DMS114 treated with DMSO at 0.1 percent for 48 hours (cell line): ENCODE measurements around the gene PAM16.
"Not testable (repeated sequence)": the region's sequence is repeated elsewhere in the genome, so short reads cannot be mapped to it uniquely, and the experiment has no call there.

Experiments used
- DNase-seq: peaks from one replicate; lab custom pipeline; 2025; ENCODE audit not compliant: unreplicated experiment; lab: John Stamatoyannopoulos, UW

Gene PAM16

DNA sequence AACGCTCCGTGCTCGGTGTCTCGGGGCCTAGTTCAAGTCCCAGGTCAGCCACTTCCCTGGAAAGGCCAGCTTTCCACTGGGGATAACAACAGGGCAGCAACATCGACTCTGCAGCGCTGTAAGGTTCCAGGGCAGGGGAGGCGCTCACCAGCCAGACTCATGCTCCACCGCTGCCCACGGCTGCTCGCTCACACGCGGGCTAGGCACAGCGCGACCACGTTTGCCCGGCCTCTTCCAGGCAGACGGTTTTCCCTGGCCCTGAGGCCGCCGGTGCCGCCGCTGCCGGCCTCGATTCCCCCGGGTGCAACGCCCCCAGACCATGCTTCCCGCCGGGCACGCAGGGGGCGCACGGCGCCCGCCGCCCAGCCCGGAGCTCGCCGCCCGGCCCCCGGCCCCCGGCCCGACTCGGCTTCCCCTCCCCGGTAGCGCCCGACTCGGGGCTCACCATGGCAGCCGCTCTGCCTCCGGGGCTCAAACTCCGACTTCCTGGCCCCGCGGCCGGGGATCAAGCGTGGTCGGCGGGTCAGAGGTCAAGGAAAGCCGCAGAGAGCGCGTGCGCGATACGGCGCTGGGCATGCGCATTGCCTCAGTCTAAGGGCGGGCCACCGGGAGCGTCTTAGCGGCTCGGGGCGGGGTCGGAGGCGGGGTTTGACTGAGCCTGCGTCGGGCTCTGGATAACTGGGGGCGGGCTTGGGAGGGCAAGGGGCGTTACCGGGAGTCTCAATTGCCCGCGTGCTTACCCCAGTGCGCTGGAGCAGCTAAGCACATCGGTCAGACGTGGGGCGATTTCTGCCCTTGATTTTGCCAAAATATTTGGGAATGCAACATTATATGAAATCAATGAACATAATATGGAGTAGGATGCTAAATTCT, at the start of gene PAM16:
PAM16 (minus strand) TSS at position 535 of the 873 bp plus-strand sequence; CDS start at position 448, 87 bp downstream.
- DNase-seq, result peak; percentile 83

DNA sequence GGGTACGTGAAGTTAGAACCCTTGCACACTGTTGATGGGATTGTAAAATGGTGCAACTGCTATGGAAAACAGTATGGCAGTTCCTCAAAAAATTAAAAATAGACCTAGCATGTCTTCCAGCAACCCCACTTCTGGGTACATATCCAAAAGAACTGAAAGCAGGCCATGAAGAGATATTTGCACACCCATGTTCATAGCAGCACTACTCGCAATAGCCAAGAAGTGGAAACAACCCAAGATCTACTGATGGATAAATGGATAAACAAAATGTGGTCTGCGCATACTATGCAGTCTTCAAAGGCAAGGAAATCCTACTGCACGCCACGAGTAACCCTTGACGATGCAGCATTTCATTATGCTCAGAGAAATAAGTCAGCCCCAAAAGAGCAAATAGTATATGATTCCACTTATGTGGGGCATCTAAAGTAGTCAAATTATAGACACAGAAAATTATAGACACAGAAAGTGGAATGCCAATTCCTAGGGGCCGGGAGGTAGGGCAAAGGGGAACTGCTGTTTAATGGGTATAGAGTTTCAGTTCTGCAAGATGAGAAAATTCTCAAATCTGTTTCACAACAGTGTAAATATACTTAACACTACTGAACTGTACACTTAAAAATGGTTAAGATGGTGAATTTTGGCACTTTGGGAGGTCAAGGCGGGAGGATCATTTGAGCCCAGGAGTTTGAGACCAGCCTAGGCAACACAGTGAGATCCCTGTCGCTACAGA, 48.0 kb upstream of the PAM16 start:
- DNase-seq, result no peak

DNA sequence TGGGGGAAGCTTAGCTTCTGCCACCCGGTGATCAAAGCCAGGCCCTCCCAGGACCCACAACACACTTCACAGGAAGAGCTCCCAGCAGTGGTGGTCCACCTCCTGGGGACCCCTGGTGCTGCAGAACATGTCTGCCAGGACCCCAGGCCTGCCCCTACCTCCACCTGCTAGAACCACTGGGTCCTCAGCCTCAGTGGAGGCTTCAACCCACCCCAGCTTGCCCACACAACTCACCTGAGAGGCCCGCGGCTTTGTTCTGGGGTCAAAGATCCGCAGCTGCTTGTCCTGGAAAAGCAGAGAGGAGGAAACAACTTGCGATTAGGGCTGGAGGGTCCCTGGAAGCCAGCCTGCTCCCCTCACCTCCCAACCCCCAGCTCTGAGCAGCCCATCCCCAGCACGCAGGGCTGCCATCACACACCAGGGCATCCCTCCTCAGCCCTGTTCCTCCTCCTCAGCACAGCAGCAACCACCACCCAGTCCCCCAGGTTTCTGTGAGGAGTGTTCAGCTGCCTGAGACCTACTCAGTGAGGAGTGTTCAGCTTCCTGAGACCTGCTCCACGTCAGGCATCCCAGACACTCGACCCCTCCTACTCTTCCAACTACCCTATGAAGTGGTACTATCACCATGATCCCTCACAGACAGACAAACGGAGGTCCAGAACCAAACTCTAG, 44.1 kb upstream of the PAM16 start:
- no peak for DNase-seq

GRCh38 chr16:4393850-4394249, 42.7 kb upstream of the PAM16 start:
- DNase-seq, result not testable (repeated sequence)

DNA sequence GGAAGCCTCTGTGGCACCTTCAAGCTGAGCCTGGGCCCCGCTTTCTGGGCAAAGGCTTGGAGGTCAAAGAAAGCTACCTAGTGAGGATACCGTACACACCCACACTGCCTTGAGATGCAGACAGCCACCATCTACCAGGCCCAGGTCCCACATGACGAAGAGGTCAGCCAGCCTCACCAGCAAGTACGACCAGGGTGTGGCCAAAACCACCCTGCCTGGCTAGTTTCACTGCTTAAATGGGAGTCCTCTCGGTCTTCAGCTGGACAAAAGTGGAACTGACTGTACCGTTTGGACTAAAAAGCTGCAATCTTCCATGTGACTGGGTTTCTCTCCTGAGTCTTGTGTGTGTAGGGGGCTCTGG, 42.1 kb upstream of the PAM16 start:
- no peak for DNase-seq

- DNase-seq, result no peak
Observed at GRCh38 chr16:4392382-4393239, 41.5 kb upstream of the PAM16 start.

DNA sequence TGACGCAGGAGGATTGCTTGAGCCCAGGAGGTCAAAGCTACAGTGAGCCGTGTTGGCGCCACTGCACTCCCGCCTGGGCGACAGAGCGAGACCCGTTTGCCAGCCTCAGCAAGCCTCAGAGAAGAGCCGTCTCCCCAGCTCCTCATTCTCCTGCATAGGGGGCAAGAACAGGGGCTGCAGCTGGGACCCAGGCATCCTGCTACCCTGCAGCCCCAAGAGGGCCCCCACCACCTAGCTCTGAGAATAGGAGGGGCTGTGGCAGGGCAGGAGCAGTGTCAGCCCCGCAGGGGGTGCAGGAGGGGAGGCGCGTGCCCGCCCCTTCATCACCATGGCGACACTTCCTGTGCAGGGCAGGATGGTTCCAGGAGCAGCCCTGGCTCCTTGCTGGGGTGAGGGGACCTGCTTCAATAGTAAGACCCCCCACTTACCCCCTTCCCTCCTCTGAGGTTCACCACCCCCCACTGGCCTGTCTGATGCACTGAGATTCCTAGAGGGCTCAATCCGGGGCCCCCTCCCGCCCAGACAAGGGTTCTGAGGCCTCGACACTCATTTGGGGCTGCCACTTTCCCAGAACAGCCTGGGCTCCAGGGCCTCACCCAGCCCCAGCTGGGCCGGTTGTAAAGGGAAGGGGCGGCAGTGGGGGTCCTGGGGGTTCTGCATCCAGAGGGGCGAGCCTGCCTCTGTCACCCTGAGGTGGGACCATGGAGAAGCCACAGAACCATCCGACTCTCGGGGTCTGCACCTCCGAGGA, 40.7 kb upstream of the PAM16 start:
- no peak for DNase-seq

- DNase-seq, result no peak
Observed at GRCh38 chr16:4390266-4391260, 39.4 kb upstream of the PAM16 start.

- DNase-seq, result no peak
Observed at GRCh38 chr16:4389051-4389955, 38.2 kb upstream of the PAM16 start.

DNA sequence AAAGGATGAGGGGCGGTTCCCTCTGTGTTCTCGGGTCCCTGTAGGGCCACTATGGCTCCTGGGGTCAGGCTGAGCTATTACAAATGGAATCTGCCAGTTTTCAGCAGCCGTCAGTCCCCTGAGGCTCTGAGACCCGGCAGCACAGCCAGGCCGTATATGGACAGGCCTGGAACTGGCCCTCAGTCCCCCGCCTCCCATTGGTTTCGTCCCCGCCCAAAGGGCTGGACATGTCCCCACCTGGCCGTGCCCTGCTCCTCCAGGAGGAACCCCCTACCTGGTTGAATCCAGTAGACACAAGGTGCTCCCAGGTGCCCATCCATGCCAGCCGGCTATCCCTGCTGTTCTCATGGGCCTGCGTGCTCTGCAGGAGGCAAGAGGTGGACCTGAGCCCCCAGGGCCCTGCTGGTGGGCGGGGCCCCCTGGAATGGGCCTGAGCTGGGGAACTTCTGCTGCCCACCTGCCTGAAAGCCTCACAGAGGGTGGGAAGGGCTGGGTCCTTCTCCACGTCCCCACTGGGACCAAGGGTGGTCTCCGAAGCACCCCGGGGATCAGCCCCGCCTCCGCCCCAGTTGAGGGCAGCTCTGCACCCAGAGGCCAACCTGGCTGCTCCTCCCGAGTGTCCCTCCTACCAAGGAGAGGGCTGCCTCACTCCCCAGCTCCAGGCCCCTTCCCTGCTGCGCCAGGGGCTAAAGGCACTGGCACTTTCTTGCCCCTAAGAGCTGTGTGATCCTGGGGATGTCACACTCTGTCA, 37.3 kb upstream of the PAM16 start:
- DNase-seq, result no peak

GRCh38 chr16:4387781-4388180, 36.7 kb upstream of the PAM16 start:
- no peak for DNase-seq

DNA sequence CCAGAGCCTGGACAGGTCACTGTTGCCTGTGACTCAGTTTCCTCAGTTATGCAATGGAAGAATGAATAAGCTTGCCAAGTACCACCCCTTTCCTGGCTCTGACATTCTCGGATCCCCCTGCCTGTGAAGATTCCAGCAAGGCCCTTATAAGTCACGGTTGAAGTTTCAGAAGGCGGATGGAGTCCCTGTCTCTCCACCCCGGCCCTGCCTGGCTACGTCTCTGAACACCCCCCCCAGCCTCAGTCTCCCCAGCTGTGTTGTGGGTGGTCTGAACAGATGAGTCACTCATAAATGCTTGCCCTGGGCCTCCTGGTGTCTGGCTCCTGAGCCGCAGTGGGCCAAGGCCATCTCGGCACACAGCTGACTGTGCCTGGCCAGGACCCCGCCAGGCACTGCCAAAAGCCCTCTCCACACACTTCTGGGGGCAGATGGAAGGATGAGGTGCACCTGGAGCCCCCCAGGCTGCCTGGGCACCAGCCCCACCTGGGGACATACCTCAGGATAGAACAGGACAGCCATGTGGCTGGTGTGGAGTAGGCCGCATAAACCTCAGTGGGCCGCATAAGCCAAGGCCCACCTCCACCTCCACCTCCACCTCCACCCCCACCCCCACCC, 35.9 kb upstream of the PAM16 start:
- DNase-seq, result no peak

GRCh38 chr16:4386451-4386805, 35.3 kb upstream of the PAM16 start:
- DNase-seq, result no peak

GRCh38 chr16:4385789-4386450, 34.8 kb upstream of the PAM16 start:
- DNase-seq, result no peak

- no peak for DNase-seq
Observed at GRCh38 chr16:4385066-4385788, 34.1 kb upstream of the PAM16 start.

- no peak for DNase-seq
Observed at GRCh38 chr16:4384509-4384942, 33.4 kb upstream of the PAM16 start.
